ENCODE results near the gene CFAP77.

DNA sequence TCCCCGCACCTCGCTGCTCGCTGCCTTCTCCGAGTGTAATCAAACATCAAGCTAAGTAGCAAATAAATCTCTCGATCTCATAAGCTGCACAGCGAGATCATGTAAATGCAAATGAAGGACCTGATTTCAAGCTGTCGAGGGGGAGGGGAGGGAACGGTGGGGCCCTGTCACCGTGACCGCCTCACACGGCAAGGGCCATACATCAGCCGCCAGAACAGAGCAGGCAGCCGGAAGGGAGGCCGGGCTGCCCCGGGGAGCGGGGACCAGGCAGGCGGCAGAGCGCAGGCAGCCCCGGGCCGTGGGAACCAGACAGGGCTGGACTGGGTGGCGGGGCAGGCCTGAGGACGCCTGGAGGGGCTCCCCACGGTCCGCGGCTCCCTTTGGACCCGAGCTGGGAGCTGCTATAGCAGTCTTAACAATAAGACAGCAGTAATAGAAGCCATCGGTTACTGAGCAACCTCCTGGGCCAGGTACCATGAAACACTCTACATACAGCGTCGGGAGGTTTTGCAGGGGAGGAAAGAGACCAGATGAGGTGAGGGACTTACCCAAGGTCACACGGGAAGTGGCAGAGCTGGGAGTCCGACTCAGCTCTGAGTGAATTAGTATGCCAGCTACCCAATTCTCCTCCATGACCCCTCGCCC is 76.8 kb downstream of the CFAP77 start:
- TF ChIP-seq, protein P1, sequence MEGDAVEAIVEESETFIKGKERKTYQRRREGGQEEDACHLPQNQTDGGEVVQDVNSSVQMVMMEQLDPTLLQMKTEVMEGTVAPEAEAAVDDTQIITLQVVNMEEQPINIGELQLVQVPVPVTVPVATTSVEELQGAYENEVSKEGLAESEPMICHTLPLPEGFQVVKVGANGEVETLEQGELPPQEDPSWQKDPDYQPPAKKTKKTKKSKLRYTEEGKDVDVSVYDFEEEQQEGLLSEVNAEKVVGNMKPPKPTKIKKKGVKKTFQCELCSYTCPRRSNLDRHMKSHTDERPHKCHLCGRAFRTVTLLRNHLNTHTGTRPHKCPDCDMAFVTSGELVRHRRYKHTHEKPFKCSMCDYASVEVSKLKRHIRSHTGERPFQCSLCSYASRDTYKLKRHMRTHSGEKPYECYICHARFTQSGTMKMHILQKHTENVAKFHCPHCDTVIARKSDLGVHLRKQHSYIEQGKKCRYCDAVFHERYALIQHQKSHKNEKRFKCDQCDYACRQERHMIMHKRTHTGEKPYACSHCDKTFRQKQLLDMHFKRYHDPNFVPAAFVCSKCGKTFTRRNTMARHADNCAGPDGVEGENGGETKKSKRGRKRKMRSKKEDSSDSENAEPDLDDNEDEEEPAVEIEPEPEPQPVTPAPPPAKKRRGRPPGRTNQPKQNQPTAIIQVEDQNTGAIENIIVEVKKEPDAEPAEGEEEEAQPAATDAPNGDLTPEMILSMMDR (IDR thresholded peaks at IDR 0.05 in 2 of 3, conservative IDR thresholded peaks at IDR 0.05 in 1 of 3; ENCODE audit: control insufficient read depth in 2 of 3, extremely low read depth in 1 of 3, insufficient read depth in 1 of 3, low read depth in 3 of 3, low read length in 3 of 3), result no peak
- TF ChIP-seq CHD4 (IDR thresholded peaks at IDR 0.05), result no peak
